Measurements from ENCODE around the gene COL4A4.

GRCh38 chr2:226971084-226971483 is 192.9 kb downstream of the COL4A4 start:
- no peak for TF ChIP-seq POLR2A (IDR thresholded peaks at IDR 0.05; ENCODE audit: low read depth, low read length)
- TF ChIP-seq CTCF (IDR thresholded peaks at IDR 0.05; ENCODE audit: extremely low read depth in 1 of 2, insufficient read depth in 1 of 2, low read depth in 1 of 2, low read length in 2 of 2) = no peak
- TF ChIP-seq POLR2AphosphoS5 (IDR thresholded peaks at IDR 0.05; ENCODE audit: insufficient read depth, low read depth, low read length) = no peak
- TF ChIP-seq GATA2 (IDR thresholded peaks at IDR 0.05; ENCODE audit: insufficient read depth, insufficient read length, low read depth, low read length) = no peak
